Panc1 (cell line): Measurements from ENCODE around the gene CCND3. TPM values are rescaled to one million over a fixed set of nuclear protein-coding genes. Genes with fewer than 3 reads are reported as not detected.

ENCODE experiments used
- ATAC-seq: fragments of 200-7000 bp; cut with Tn5 transposase; 2 replicates; pipeline ENCODE4 v1.9.1; 2020; ENCODE audit warnings: mild to moderate bottlenecking, moderate library complexity
- BruUV-seq: library from RNA; stranded (reverse); fragments of 400-500 nt; replicated peaks from 2 replicates; lab custom pipeline; 2021; lab: Mats Ljungman, UMichigan
- CTCF ChIA-PET: fragments of 300-600 bp; sonication (Branson Sonifier 250); formaldehyde crosslinking; loops from one replicate; lab custom pipeline; 2022; ENCODE audit warnings: antibody characterized with exemption; lab: Charles Lee
- POLR2A ChIA-PET: fragments of 300-600 bp; sonication (Branson Sonifier 250); formaldehyde crosslinking; loops from one replicate; lab custom pipeline; 2022; ENCODE audit warnings: antibody characterized with exemption; lab: Charles Lee
- DNase-seq: peaks from one replicate; pipeline ENCODE4 v3.0.0-alpha.2; 2010; ENCODE audit warnings: low read depth, low spot score
- H3K27ac ChIP-seq: 2 replicates; pipeline ENCODE4 v1.5.1; 2011; ENCODE audit warnings: mild to moderate bottlenecking, low read length, inconsistent platforms
- H3K27me3 ChIP-seq: fragments of 200-500 bp; sonication (Bioruptor generic); 2 replicates; pipeline ENCODE4 v1.6.0; 2014; ENCODE audit warnings: low read length, inconsistent platforms; ENCODE audit not compliant: control insufficient read depth, insufficient read depth
- H3K36me3 ChIP-seq: fragments of 200-500 bp; sonication (Bioruptor generic); 2 replicates; pipeline ENCODE4 v1.5.1; 2014; ENCODE audit warnings: inconsistent platforms, mild to moderate bottlenecking, low read length, moderate library complexity; ENCODE audit not compliant: control insufficient read depth, insufficient read depth
- H3K4me1 ChIP-seq: 2 replicates; pipeline ENCODE4 v1.5.1; 2011; ENCODE audit warnings: inconsistent platforms, mild to moderate bottlenecking, low read length, moderate library complexity; ENCODE audit not compliant: control insufficient read depth, insufficient read depth
- H3K4me3 ChIP-seq, 2 experiments: 2 replicates each; pipeline ENCODE4 v1.5.1; 2011 to 2012; ENCODE audit warnings: low read depth in 2 of 2, low read length in 2 of 2, mild to moderate bottlenecking in 2 of 2, inconsistent platforms in 1 of 2, moderate library complexity in 1 of 2
- H3K9me3 ChIP-seq: fragments of 200-500 bp; sonication (Bioruptor generic); 2 replicates; pipeline ENCODE4 v1.5.1; 2014; ENCODE audit warnings: low read depth, mild to moderate bottlenecking, inconsistent platforms, low read length, moderate library complexity; ENCODE audit not compliant: control insufficient read depth, insufficient read depth
- CTCF ChIP-seq: fragments of 450-650 bp; IDR thresholded peaks from 2 replicates; pipeline ENCODE4 v1.5.1; 2017; ENCODE audit warnings: mild to moderate bottlenecking
- POLR2AphosphoS5 ChIP-seq: IDR thresholded peaks from 2 replicates; pipeline ENCODE4 v1.6.1; 2012; ENCODE audit warnings: mild to moderate bottlenecking, low read depth, low read length, moderate library complexity
- REST ChIP-seq, 2 experiments: IDR thresholded peaks; 2 replicates each; pipeline ENCODE4 v1.6.1; 2011 to 2012; ENCODE audit warnings: low read depth in 2 of 2, control low read depth in 1 of 2, low read length in 1 of 2, mild to moderate bottlenecking in 1 of 2, moderate library complexity in 1 of 2; ENCODE audit not compliant: insufficient read depth in 1 of 2
- SIN3A ChIP-seq: IDR thresholded peaks from 2 replicates; pipeline ENCODE4 v1.6.1; 2012; ENCODE audit warnings: low read depth, mild to moderate bottlenecking, low read length, moderate library complexity, borderline replicate concordance; ENCODE audit not compliant: insufficient read depth
- TCF7L2 ChIP-seq: IDR thresholded peaks from 2 replicates; pipeline ENCODE4 v1.6.1; 2011; ENCODE audit warnings: mild to moderate bottlenecking, low read depth, low read length, inconsistent platforms
- in situ Hi-C: cut with HindIII; loops from 2 replicates; pipeline ENCODE4 v1.10.0; 2016; ENCODE audit warnings: low sequenced_read_pairs, low pct_unique_long_range_greater_than_20kb
- intact Hi-C: fragments of 100-400 bp; cut with micrococcal nuclease; formaldehyde crosslinking; loops from one replicate; pipeline ENCODE4 v1.10.0; 2022; ENCODE audit not compliant: unreplicated experiment
- total RNA-seq: library from RNA; stranded (reverse); gene quantifications from one replicate; pipeline ENCODE4 v1.2.1, GENCODE V29; 2021; ENCODE audit not compliant: unreplicated experiment

Gene CCND3
- total RNA-seq, 1 experiment from 2014 or later = 36.8 TPM

- no peak for TF ChIP-seq REST (IDR thresholded peaks at IDR 0.05; ENCODE audit: insufficient read depth in 1 of 2, low read depth in 2 of 2, low read length in 1 of 2)
- no peak for TF ChIP-seq TCF7L2
- TF ChIP-seq CTCF = no peak
- no peak for TF ChIP-seq POLR2AphosphoS5
- no peak for TF ChIP-seq SIN3A
- H3K27me3 ChIP-seq = no peaks in the 10 kb centered on the region
- POLR2A ChIA-PET = no interaction called here
- H3K4me1 ChIP-seq = peaks cover 5% of the 10 kb centered on the region; the same call in 1 of the 2 replicates
- no peak for DNase-seq
- CTCF ChIA-PET = no interaction called here
- no peaks in the 10 kb centered on the region for H3K9me3 ChIP-seq
- H3K27ac ChIP-seq = no peak overlapping the region
- BruUV-seq = no TSS peak
- intact Hi-C loops = no loop called here
- H3K4me3 ChIP-seq = no peak overlapping the region
- H3K36me3 ChIP-seq = no peaks in the 10 kb centered on the region
- no peak for ATAC-seq
- in situ Hi-C loops = no loop called here
Observed at GRCh38 chr6:41975276-41975675, 33.7 kb upstream of the CCND3 start.

GRCh38 chr6:41974281-41974825, 32.7 kb upstream of the CCND3 start:
- ChIA-PET POLR2A (no interaction called here), CTCF (interaction anchor here (0.6 kb wide), 1 partner anchor 11 kb away, joined by 9 read pairs; no protein-coding TSS in a partner anchor)
- no peak overlapping the region for H3K27ac ChIP-seq
- no peaks in the 10 kb centered on the region for H3K36me3 ChIP-seq
- ATAC-seq = no peak
- TF ChIP-seq SIN3A (no peak), REST (IDR thresholded peaks at IDR 0.05; ENCODE audit: insufficient read depth in 1 of 2, low read depth in 2 of 2, low read length in 1 of 2) (no peak), CTCF (no peak), POLR2AphosphoS5 (no peak), TCF7L2 (no peak)
- H3K4me3 ChIP-seq = no peak overlapping the region
- H3K9me3 ChIP-seq = no peaks in the 10 kb centered on the region
- no peaks in the 10 kb centered on the region for H3K27me3 ChIP-seq
- peaks cover 5% of the 10 kb centered on the region; the same call in 1 of the 2 replicates for H3K4me1 ChIP-seq
- intact Hi-C loops (no loop called here), in situ Hi-C loops (no loop called here)
- DNase-seq = no peak
- no TSS peak for BruUV-seq
